ENCODE results near the gene RREB1.

RREB1 gene

GRCh38 chr6:7119272-7119801 lies 11.6 kb downstream of the RREB1 start (continued):
- TF ChIP-seq PRDM2 (tag by site-specific recombination; IDR thresholded peaks at IDR 0.05; ENCODE audit: borderline replicate concordance) (no peak), ZBTB44 (tag by site-specific recombination; IDR thresholded peaks at IDR 0.05) (no peak), ZNF292 (tag by site-specific recombination; IDR thresholded peaks at IDR 0.05; ENCODE audit: borderline replicate concordance, low read depth) (no peak), ZNF112 (tag by site-specific recombination; IDR thresholded peaks at IDR 0.05) (no peak)

- Histone ChIP-seq H3K4me1 (ENCODE audit: control insufficient read depth, insufficient read depth, low read length) (no peaks in the 10 kb centered on the region), H3K9me3 (ENCODE audit: control insufficient read depth, insufficient read depth, low read depth, low read length) (no peaks in the 10 kb centered on the region), H3K36me3 (ENCODE audit: control insufficient read depth in 2 of 2, insufficient read depth in 1 of 2, low read length in 2 of 2) (peaks cover 3 to 5% of the 10 kb centered on the region in 2 experiments; a peak in 2 of 3 replicates), H3K27ac (ENCODE audit: extremely low read depth, low read depth, low read length) (no peak overlapping the region), H3K4me3 (ENCODE audit: low read depth, low read length) (no peak overlapping the region)
- CTCF ChIA-PET: interaction anchor here (1.3 kb wide), 1 partner anchor 117 kb away, joined by 3 read pairs; no protein-coding TSS in a partner anchor
- TF ChIP-seq ZNF677 (tag by site-specific recombination; IDR thresholded peaks at IDR 0.05): peak; percentile 96
- no peak for TF ChIP-seq ZBTB8A (tag by site-specific recombination; IDR thresholded peaks at IDR 0.05)
- POLR2A ChIA-PET: interaction anchor here (1.2 kb wide), 1 partner anchor 14 kb away, joined by 3 read pairs; the partner anchor contains the start of gene RREB1
Measured at GRCh38 chr6:7121700-7122241, 14.0 kb downstream of the RREB1 start.

GRCh38 chr6:7122684-7123083 lies 14.9 kb downstream of the RREB1 start:
- POLR2A ChIA-PET: no interaction called here
- H3K4me3 ChIP-seq (ENCODE audit: low read depth, low read length): no peak overlapping the region
- H3K36me3 ChIP-seq (ENCODE audit: control insufficient read depth in 2 of 2, insufficient read depth in 1 of 2, low read length in 2 of 2): peaks cover 3 to 5% of the 10 kb centered on the region in 2 experiments; a peak in 2 of 3 replicates
- H3K4me1 ChIP-seq (ENCODE audit: control insufficient read depth, insufficient read depth, low read length): no peaks in the 10 kb centered on the region
- no peaks in the 10 kb centered on the region for H3K9me3 ChIP-seq (ENCODE audit: control insufficient read depth, insufficient read depth, low read depth, low read length)
- CTCF ChIA-PET: no interaction called here
- H3K27ac ChIP-seq (ENCODE audit: extremely low read depth, low read depth, low read length): no peak overlapping the region
- TF ChIP-seq HOXC10 (CRISPR knock-in tag; IDR thresholded peaks at IDR 0.05): no peak
- TF ChIP-seq PRDM1 (tag by site-specific recombination; IDR thresholded peaks at IDR 0.05): no peak
- TF ChIP-seq ZNF623 (tag by site-specific recombination; IDR thresholded peaks at IDR 0.05): no peak
- TF ChIP-seq ZNF626 (tag by site-specific recombination; IDR thresholded peaks at IDR 0.05): no peak
- no peak for TF ChIP-seq ZNF560 (tag by site-specific recombination; IDR thresholded peaks at IDR 0.05; ENCODE audit: borderline replicate concordance)
- no peak for TF ChIP-seq ZSCAN5A (tag by site-specific recombination; IDR thresholded peaks at IDR 0.05)
- TF ChIP-seq MEIS1 (CRISPR knock-in tag; IDR thresholded peaks at IDR 0.05; ENCODE audit: borderline replicate concordance): no peak
- TF ChIP-seq ZNF202 (tag by site-specific recombination; IDR thresholded peaks at IDR 0.05; ENCODE audit: borderline replicate concordance): no peak
- no peak for TF ChIP-seq ZNF596 (tag by site-specific recombination; IDR thresholded peaks at IDR 0.05)
- no peak for TF ChIP-seq ZBTB7A (tag by site-specific recombination; IDR thresholded peaks at IDR 0.05; ENCODE audit: low read depth)
- no peak for TF ChIP-seq PRDM6 (tag by site-specific recombination; IDR thresholded peaks at IDR 0.05)
- no peak for TF ChIP-seq ZNF311 (tag by site-specific recombination; IDR thresholded peaks at IDR 0.05; ENCODE audit: borderline replicate concordance)
- TF ChIP-seq ZNF26 (tag by site-specific recombination; IDR thresholded peaks at IDR 0.05): no peak
- TF ChIP-seq ZNF404 (tag by site-specific recombination; IDR thresholded peaks at IDR 0.05): no peak
